HG03045 (cell line): ENCODE measurements around the gene NDE1.
"Not testable (repeated sequence)": the region's sequence is repeated elsewhere in the genome, so short reads cannot be mapped to it uniquely, and the experiment has no call there.

ENCODE experiments used
- ATAC-seq: cut with Tn5 transposase; IDR thresholded peaks from one replicate; pipeline ENCODE4 v1.9.1; 2021; ENCODE audit warnings: mild to moderate bottlenecking, moderate library complexity; ENCODE audit not compliant: unreplicated experiment

NDE1 gene

GRCh38 chr16:15650019-15650697 lies at the start of gene NDE1:
NDE1 (plus strand) TSS chr16:15650245; CDS start chr16:15664779, 14,534 bp downstream.
- ATAC-seq: peak; percentile 85

- ATAC-seq: no peak
Observed at GRCh38 chr16:15601212-15601879, 48.7 kb upstream of the NDE1 start.

GRCh38 chr16:15602285-15603044 lies 47.6 kb upstream of the NDE1 start:
- ATAC-seq: no peak

- ATAC-seq: no peak
Observed at GRCh38 chr16:15604460-15605440, 45.3 kb upstream of the NDE1 start.

GRCh38 chr16:15605839-15606517 lies 44.1 kb upstream of the NDE1 start:
- ATAC-seq: no peak

- no peak for ATAC-seq
Observed at GRCh38 chr16:15606518-15607220, 43.4 kb upstream of the NDE1 start.

- not testable (repeated sequence) for ATAC-seq
Observed at GRCh38 chr16:15607221-15607699, 42.8 kb upstream of the NDE1 start.

GRCh38 chr16:15607700-15608396 lies 42.2 kb upstream of the NDE1 start:
- ATAC-seq: no peak

- no peak for ATAC-seq
Observed at GRCh38 chr16:15608398-15609285, 41.4 kb upstream of the NDE1 start.

- ATAC-seq: no peak
Observed at GRCh38 chr16:15609286-15609649, 40.8 kb upstream of the NDE1 start.

- ATAC-seq: no peak
Observed at GRCh38 chr16:15610369-15610871, 39.6 kb upstream of the NDE1 start.

- no peak for ATAC-seq
Observed at GRCh38 chr16:15611610-15612009, 38.4 kb upstream of the NDE1 start.

GRCh38 chr16:15613676-15614075 lies 36.4 kb upstream of the NDE1 start:
- no peak for ATAC-seq

GRCh38 chr16:15616012-15616411 lies 34.0 kb upstream of the NDE1 start:
- no peak for ATAC-seq

- ATAC-seq: no peak
Observed at GRCh38 chr16:15616475-15617165, 33.4 kb upstream of the NDE1 start.

- no peak for ATAC-seq
Observed at GRCh38 chr16:15617901-15618300, 32.1 kb upstream of the NDE1 start.

GRCh38 chr16:15618392-15618791 lies 31.7 kb upstream of the NDE1 start:
- ATAC-seq: no peak
